Fibroblast of lung (primary cell): ENCODE data around the gene ALKBH6.

Experiments used
- EZH2 ChIP-seq: IDR thresholded peaks from 2 replicates; pipeline ENCODE4 v1.5.1; 2012; ENCODE audit warnings: low read length, control low read depth, mild to moderate bottlenecking; ENCODE audit errors: missing control alignments
- TF ChIP-seq, protein P1 (sequence below), 2 donors: IDR thresholded peaks in 1 of 2; conservative IDR thresholded peaks in 1 of 2; 1 replicate in 1 of 2; 2 replicates in 1 of 2; pipeline ENCODE4 v1.5.1; 2011 to 2012; ENCODE audit warnings: low read length in 2 of 2, control low read depth in 1 of 2, inconsistent platforms in 1 of 2, low read depth in 1 of 2, mild to moderate bottlenecking in 1 of 2

GRCh38 chr19:35978271-35978670 lies 35.7 kb downstream of the ALKBH6 start:
- TF ChIP-seq, protein P1, sequence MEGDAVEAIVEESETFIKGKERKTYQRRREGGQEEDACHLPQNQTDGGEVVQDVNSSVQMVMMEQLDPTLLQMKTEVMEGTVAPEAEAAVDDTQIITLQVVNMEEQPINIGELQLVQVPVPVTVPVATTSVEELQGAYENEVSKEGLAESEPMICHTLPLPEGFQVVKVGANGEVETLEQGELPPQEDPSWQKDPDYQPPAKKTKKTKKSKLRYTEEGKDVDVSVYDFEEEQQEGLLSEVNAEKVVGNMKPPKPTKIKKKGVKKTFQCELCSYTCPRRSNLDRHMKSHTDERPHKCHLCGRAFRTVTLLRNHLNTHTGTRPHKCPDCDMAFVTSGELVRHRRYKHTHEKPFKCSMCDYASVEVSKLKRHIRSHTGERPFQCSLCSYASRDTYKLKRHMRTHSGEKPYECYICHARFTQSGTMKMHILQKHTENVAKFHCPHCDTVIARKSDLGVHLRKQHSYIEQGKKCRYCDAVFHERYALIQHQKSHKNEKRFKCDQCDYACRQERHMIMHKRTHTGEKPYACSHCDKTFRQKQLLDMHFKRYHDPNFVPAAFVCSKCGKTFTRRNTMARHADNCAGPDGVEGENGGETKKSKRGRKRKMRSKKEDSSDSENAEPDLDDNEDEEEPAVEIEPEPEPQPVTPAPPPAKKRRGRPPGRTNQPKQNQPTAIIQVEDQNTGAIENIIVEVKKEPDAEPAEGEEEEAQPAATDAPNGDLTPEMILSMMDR (conservative IDR thresholded peaks at IDR 0.05 in 1 of 2, IDR thresholded peaks at IDR 0.05 in 1 of 2; ENCODE audit: low read depth in 1 of 2, low read length in 2 of 2): no peak
- no peak for TF ChIP-seq EZH2
